ENCODE measurements around the gene NCKAP1.
A peak's percentile ranks its signal among the peaks of the same experiment; 100 is the strongest.

The NCKAP1 gene

GRCh38 chr2:182867426-182868053, 170.7 kb downstream of the NCKAP1 start:
- no peak for DNase-seq

GRCh38 chr2:182866461-182867406, 171.5 kb downstream of the NCKAP1 start, which contains the start of gene FRZB:
Gene FRZB (minus strand): TSS chr2:182866637. CDS start chr2:182866552, 85 bp downstream.
- peak; percentile 87 for DNase-seq

GRCh38 chr2:182866095-182866460, 172.2 kb downstream of the NCKAP1 start:
- DNase-seq: no peak

GRCh38 chr2:182864949-182865570, 173.2 kb downstream of the NCKAP1 start:
- no peak for DNase-seq

GRCh38 chr2:182863642-182864041, 174.6 kb downstream of the NCKAP1 start:
- no peak for DNase-seq

- no peak for DNase-seq
Observed at GRCh38 chr2:182862091-182862490, 176.2 kb downstream of the NCKAP1 start.

GRCh38 chr2:182860858-182861257, 177.4 kb downstream of the NCKAP1 start:
- DNase-seq: no peak

Data from islet precursor cell (in vitro differentiated cells).